Mesendoderm (in vitro differentiated cells): Measurements from ENCODE around the gene LEMD2.

Experiments
- DNase-seq: peaks from one replicate; pipeline ENCODE4 v3.0.0; 2013
- H2AK5ac ChIP-seq: 2 replicates; pipeline ENCODE4 v1.6.1; 2013; ENCODE audit warnings: low read length, inconsistent platforms
- H2BK120ac ChIP-seq: 2 replicates; pipeline ENCODE4 v1.6.1; 2013; ENCODE audit warnings: low read depth, mild to moderate bottlenecking, low read length, moderate library complexity, mixed read lengths
- H2BK15ac ChIP-seq: replicated peaks from 2 replicates; pipeline ENCODE4 v1.6.1; 2013; ENCODE audit warnings: low read depth, mild to moderate bottlenecking, moderate library complexity
- H2BK5ac ChIP-seq: 2 replicates; pipeline ENCODE4 v1.6.1; 2013; ENCODE audit warnings: low read length, inconsistent platforms
- H3K18ac ChIP-seq: 2 replicates; pipeline ENCODE4 v1.6.1; 2013; ENCODE audit warnings: mild to moderate bottlenecking, low read length, mixed read lengths
- H3K23ac ChIP-seq: one replicate; pipeline ENCODE4 v1.6.1; 2013; ENCODE audit warnings: low read length
- H3K27ac ChIP-seq: 2 replicates; pipeline ENCODE4 v1.5.1; 2013; ENCODE audit warnings: low read depth, mild to moderate bottlenecking, inconsistent platforms, low read length, moderate library complexity
- H3K27me3 ChIP-seq: 2 replicates; pipeline ENCODE4 v1.6.1; 2013; ENCODE audit warnings: low read length, control low read depth, mild to moderate bottlenecking, inconsistent platforms; ENCODE audit not compliant: insufficient read depth, poor library complexity
- H3K36me3 ChIP-seq: 2 replicates; pipeline ENCODE4 v1.6.1; 2013; ENCODE audit warnings: low read length, inconsistent platforms; ENCODE audit not compliant: control insufficient read depth, insufficient read depth
- H3K4ac ChIP-seq: one replicate; pipeline ENCODE4 v1.6.1; 2013; ENCODE audit warnings: low read depth, mild to moderate bottlenecking, low read length, moderate library complexity
- H3K4me1 ChIP-seq: 2 replicates; pipeline ENCODE4 v1.6.1; 2013; ENCODE audit warnings: low read depth, low read length, inconsistent platforms; ENCODE audit not compliant: control insufficient read depth
- H3K4me2 ChIP-seq: 2 replicates; pipeline ENCODE4 v1.6.1; 2013; ENCODE audit warnings: low read length
- H3K4me3 ChIP-seq: 2 replicates; pipeline ENCODE4 v1.5.1; 2013; ENCODE audit warnings: mild to moderate bottlenecking, low read length
- H3K56ac ChIP-seq: one replicate; pipeline ENCODE4 v1.6.1; 2013; ENCODE audit warnings: low read length
- H3K79me1 ChIP-seq: 2 replicates; pipeline ENCODE4 v1.6.1; 2013; ENCODE audit warnings: low read length, inconsistent platforms
- H3K79me2 ChIP-seq: 2 replicates; pipeline ENCODE4 v1.6.1; 2013; ENCODE audit warnings: mild to moderate bottlenecking, low read length; ENCODE audit not compliant: control insufficient read depth, insufficient read depth
- H3K9ac ChIP-seq: 2 replicates; pipeline ENCODE4 v1.6.1; 2013; ENCODE audit warnings: low read length, inconsistent platforms
- H4K5ac ChIP-seq: one replicate; pipeline ENCODE4 v1.6.1; 2013; ENCODE audit warnings: low read length
- H4K8ac ChIP-seq: one replicate; pipeline ENCODE4 v1.6.1; 2013; ENCODE audit warnings: low read depth, mild to moderate bottlenecking, control low read depth, low read length, moderate library complexity
- WGBS: extraction: QIAGEN DNeasy Blood & Tissue Kit; methylation state at CpG from one replicate; pipeline ENCODE4 v1.1.7; 2013; ENCODE audit warnings: low lambda C conversion rate, missing lambda C conversion rate; ENCODE audit not compliant: insufficient coverage; ENCODE audit errors: extremely low coverage; 5-methylcytosine and 5-hydroxymethylcytosine counted together

LEMD2 gene

DNA sequence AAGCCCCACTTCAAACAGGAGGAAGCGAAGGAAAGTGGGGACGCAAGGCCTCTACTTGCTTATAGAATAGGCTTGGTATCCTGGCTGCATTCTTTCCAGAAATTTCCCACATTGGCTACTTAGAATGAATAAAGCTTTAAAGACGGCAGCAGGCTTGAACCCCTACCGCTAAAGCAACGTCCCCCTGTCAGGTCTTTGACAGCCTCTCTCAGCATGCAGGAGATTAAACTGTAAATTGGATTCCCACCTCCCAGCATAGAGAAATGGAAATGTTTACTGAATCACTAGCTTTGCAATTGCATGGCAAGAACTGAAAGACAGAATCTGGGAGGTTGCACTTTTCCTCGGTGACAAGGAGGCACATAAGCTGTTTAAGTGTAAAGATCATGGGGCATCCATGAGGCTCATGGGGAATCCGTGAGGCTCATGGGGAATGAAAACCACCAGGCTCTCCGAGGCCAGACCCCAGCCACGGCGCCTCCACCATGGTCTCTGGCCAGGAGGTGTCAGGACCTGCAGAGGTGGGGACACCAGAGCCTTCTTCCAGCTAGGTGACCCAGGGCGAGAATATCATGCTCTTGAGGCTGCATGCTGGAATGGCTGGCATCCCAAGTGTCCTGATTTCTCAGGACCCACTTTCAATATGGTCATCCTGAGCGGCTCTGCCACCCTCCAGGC lies 10.3 kb downstream of the LEMD2 start:
- Histone ChIP-seq H4K5ac (no peak overlapping the region), H3K4me1 (peaks cover 30% of the 10 kb centered on the region), H4K8ac (no peak overlapping the region), H3K27me3 (no peaks in the 10 kb centered on the region), H3K79me2 (no peaks in the 10 kb centered on the region), H3K23ac (no peak overlapping the region), H3K4ac (no peak overlapping the region), H3K18ac (peak overlapping the region; percentile 2), H3K36me3 (peaks cover 23% of the 10 kb centered on the region), H2AK5ac (no peak overlapping the region), H3K9ac (peak overlapping the region; percentile 12), H3K56ac (peak overlapping the region; percentile 57), H2BK5ac (no peak overlapping the region), H3K27ac (peak overlapping the region; percentile 42), H3K79me1 (peaks cover 2% of the 10 kb centered on the region), H3K4me2 (no peak overlapping the region), H2BK15ac (no peak overlapping the region), H3K4me3 (no peak overlapping the region), H2BK120ac (no peak overlapping the region)
- WGBS = no CpG with 5 or more reads among the region's 12 CpGs
- DNase-seq = peak; percentile 53

GRCh38 chr6:33777398-33778388 lies 11.2 kb downstream of the LEMD2 start:
- Histone ChIP-seq H3K27me3 (no peaks in the 10 kb centered on the region), H4K8ac (no peak overlapping the region), H3K18ac (peak overlapping the region; percentile 2), H3K27ac (peak overlapping the region; percentile 23), H2BK5ac (no peak overlapping the region), H3K9ac (peak overlapping the region; percentile 12), H3K79me2 (no peaks in the 10 kb centered on the region), H3K36me3 (peaks cover 23% of the 10 kb centered on the region), H3K79me1 (peaks cover 2% of the 10 kb centered on the region), H3K4ac (no peak overlapping the region), H3K56ac (peak overlapping the region; percentile 57), H3K4me3 (no peak overlapping the region), H3K4me2 (no peak overlapping the region), H4K5ac (no peak overlapping the region), H2BK120ac (no peak overlapping the region), H3K23ac (no peak overlapping the region), H3K4me1 (peaks cover 30% of the 10 kb centered on the region), H2BK15ac (no peak overlapping the region), H2AK5ac (no peak overlapping the region)
- WGBS = no CpG with 5 or more reads among the region's 25 CpGs
- DNase-seq = no peak

- no peak overlapping the region for H3K23ac ChIP-seq
- no peak overlapping the region for H2BK15ac ChIP-seq
- no peaks in the 10 kb centered on the region for H3K27me3 ChIP-seq
These were observed 12.2 kb downstream of the LEMD2 start for GRCh38 chr6:33776764-33777163.

GRCh38 chr6:33776186-33776585 lies 12.7 kb downstream of the LEMD2 start:
- DNase-seq = no peak
- Histone ChIP-seq H3K4me1 (peaks cover 22% of the 10 kb centered on the region), H3K18ac (no peak overlapping the region), H2BK15ac (no peak overlapping the region), H3K4me3 (no peak overlapping the region), H3K36me3 (peaks cover 23% of the 10 kb centered on the region), H3K27ac (no peak overlapping the region), H2BK5ac (no peak overlapping the region), H3K23ac (no peak overlapping the region), H4K5ac (no peak overlapping the region), H4K8ac (no peak overlapping the region), H3K79me2 (no peaks in the 10 kb centered on the region), H3K4me2 (no peak overlapping the region), H2BK120ac (no peak overlapping the region), H3K79me1 (peaks cover 2% of the 10 kb centered on the region), H3K56ac (no peak overlapping the region), H3K4ac (no peak overlapping the region), H3K27me3 (no peaks in the 10 kb centered on the region), H2AK5ac (no peak overlapping the region), H3K9ac (no peak overlapping the region)
- WGBS = no CpG with 5 or more reads among the region's 4 CpGs

More at GRCh38 chr6:33776764-33777163, 12.2 kb downstream of the LEMD2 start:
- H2AK5ac ChIP-seq = no peak overlapping the region
- DNase-seq = no peak
- no peaks in the 10 kb centered on the region for H3K79me2 ChIP-seq
- H3K4me3 ChIP-seq = no peak overlapping the region
- no peak overlapping the region for H3K27ac ChIP-seq
- H3K9ac ChIP-seq = no peak overlapping the region
- H4K5ac ChIP-seq = no peak overlapping the region
- peaks cover 2% of the 10 kb centered on the region for H3K79me1 ChIP-seq
- peaks cover 25% of the 10 kb centered on the region for H3K4me1 ChIP-seq
- H2BK5ac ChIP-seq = no peak overlapping the region
- no peak overlapping the region for H3K18ac ChIP-seq
- no CpG with 5 or more reads among the region's 13 CpGs for WGBS
- H2BK120ac ChIP-seq = no peak overlapping the region
- H4K8ac ChIP-seq = no peak overlapping the region
- no peak overlapping the region for H3K4me2 ChIP-seq
- no peak overlapping the region for H3K56ac ChIP-seq
- H3K36me3 ChIP-seq = peaks cover 23% of the 10 kb centered on the region
- no peak overlapping the region for H3K4ac ChIP-seq

DNA sequence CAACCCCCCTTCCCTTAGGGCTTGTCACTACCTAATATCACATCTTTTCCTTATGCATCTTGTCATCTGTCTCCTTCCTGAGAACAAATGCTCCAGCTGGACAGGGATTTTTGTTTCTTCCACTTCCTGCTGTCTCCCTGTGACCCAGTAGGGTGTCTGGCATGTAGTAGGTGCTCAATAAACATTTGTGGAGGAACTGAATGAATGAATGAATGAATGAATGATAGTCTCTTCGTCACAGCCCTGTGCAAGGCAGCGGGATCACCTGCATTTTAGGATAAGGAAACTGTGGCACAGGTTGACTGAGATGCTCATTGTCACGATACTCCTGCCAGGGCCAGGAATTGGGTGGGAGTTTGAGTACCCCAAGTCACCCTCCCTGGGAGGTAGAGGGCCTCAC lies 14.2 kb downstream of the LEMD2 start:
- no peaks in the 10 kb centered on the region for H3K79me1 ChIP-seq
- H2AK5ac ChIP-seq = no peak overlapping the region
- no peak overlapping the region for H2BK5ac ChIP-seq
- no peak overlapping the region for H3K27ac ChIP-seq
- H3K4ac ChIP-seq = no peak overlapping the region
- H2BK120ac ChIP-seq = no peak overlapping the region
- WGBS = no CpG with 5 or more reads among the region's 3 CpGs
- no peak overlapping the region for H3K18ac ChIP-seq
- H3K79me2 ChIP-seq = no peaks in the 10 kb centered on the region
- H3K56ac ChIP-seq = no peak overlapping the region
- no peak overlapping the region for H3K23ac ChIP-seq
- no peak for DNase-seq
- no peak overlapping the region for H2BK15ac ChIP-seq
- H3K36me3 ChIP-seq = peaks cover 18% of the 10 kb centered on the region
- no peak overlapping the region for H3K4me2 ChIP-seq
- H4K8ac ChIP-seq = no peak overlapping the region
- no peak overlapping the region for H4K5ac ChIP-seq
- no peak overlapping the region for H3K4me3 ChIP-seq
- H3K9ac ChIP-seq = no peak overlapping the region
- peaks cover 17% of the 10 kb centered on the region for H3K4me1 ChIP-seq
- no peaks in the 10 kb centered on the region for H3K27me3 ChIP-seq
